ENCODE results near the gene BTF3.
"Not testable (repeated sequence)": the region's sequence is repeated elsewhere in the genome, so short reads cannot be mapped to it uniquely, and the experiment has no call there.

BTF3 gene

DNA sequence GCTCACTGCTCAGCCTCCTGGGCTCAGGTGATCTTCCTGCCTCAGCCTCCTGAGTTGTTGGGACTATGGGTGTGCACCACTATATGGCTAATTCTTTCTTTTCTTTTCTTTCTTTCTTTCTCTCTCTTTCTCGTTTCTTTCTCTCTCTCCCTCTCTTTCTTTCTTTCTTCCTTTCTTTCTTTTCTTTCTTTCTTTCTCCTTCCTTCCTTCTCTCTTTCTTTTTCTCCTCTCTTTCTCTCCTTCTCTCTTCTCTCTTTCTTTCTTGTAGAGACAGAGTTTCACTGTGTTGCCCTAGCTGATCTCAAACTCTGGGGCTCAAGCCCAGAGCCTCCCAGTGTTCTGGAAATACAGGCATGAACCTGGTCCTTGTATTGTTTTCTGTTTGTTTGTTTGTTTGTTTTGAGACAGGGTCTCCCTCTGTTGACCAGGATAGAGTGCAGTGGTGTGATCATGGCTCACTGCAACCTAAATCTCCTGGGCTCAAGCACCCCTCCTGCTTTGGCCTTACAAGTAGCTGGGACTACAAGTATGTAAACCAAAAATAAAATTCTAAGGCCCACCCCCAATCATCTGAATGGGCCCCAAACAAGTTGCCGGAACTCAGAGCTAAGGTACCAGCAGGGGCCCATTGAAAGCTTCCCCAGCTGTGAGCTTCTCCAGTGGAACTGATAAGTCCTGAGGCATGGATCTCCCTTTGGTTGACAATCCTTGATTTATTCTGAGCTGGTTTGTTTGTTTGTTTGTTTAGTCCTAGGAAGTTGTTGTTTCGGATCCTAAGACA, 11.9 kb upstream of the BTF3 start:
- no peak for DNase-seq (ENCODE audit: low spot score)

DNA sequence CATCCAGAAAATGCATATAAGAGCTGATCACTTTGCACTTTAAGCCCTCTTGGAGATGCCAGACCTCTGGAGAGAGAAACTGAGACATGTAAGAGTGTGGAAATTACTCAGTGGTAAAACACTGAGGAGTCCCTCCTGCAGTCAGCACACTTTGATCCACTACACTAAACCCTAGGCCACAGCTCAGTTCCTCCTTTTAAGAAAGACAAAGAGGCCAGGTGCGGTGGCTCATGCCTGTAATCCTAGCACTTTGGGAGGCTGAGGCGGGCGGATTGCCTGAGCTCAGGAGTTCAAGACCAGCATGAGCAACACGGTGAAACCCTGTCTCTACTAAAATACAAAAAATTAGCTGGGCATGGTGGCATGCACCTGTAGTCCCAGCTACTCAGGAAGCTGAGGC, 11.0 kb upstream of the BTF3 start:
- not testable (repeated sequence) for DNase-seq (ENCODE audit: low spot score)

DNA sequence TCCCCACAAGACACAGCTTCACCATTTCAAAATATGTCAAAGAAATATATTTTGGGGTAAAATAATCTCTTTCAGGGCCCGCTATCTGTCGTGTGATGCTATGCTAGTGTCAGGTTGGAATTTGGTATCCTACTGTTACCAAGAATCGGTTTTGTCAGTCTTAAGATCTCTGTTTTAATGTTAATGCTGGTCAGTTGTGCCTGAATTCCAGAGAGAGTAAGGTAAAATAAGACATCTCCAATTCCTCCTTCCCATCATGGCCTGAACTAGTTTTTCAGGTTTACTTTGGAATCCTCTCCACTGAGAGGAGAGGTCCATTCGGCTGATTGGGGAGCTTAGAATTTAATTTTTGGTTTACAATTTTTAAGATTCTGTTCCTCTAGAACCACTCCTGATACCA, 10.4 kb upstream of the BTF3 start:
- DNase-seq (ENCODE audit: low spot score) = no peak

DNA sequence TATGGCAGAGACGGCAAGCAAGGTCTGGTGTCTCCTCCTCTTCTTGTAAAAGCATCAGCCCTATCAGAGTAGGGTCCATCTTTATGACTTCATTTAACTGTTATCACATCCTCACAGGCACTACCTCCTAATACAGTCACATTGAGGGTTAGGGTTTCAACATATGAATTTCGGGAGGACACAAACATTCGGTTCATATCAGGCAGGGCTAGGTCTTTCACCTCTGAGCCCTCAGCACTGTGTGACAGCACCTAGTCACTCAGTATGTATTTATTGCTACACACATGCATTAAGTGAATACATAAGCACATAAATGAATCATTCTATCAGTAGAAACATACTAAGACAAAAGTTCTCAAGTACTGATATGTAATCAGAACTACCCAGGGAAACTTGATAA, 9.4 kb upstream of the BTF3 start:
- no peak for DNase-seq (ENCODE audit: low spot score)

DNA sequence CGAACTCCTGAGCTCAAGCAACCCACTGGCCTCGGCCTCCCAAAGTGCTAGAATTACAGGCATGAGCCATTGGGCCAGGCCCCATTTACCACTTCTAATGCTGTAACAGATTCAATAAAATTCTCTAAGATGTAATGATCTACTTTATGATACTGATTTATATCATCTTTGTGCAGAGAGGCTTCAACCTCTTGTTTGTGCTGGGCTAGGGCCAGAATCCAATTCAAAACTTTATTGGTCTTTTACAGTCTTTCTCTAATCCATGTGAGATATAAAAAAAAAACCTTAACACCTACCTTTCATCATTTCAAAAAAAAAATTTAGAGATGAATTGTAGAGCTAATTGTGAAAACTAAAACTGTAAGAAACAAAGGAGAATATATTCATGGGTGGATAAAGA, 8.2 kb upstream of the BTF3 start:
- DNase-seq (ENCODE audit: low spot score) = no peak

DNA sequence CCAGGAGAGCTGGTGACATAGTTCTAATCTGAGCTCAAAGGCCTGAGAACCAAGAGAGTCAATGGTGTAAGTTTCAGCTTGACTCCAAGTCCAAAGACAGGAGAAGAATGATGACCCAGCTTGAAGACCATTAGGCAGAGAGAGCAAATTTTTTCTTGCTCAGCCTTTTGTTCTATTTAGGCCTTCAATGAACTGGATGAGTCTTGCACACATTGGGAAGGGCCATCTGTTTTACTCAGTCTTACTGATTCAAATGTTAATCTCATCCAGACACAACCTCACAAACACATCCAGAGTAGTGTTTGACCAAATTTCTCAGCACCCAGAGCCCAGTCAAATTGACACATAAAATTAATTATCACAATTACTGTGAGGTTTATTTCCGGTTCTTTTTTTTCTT, 7.1 kb upstream of the BTF3 start:
- DNase-seq (ENCODE audit: low spot score) = no peak

DNA sequence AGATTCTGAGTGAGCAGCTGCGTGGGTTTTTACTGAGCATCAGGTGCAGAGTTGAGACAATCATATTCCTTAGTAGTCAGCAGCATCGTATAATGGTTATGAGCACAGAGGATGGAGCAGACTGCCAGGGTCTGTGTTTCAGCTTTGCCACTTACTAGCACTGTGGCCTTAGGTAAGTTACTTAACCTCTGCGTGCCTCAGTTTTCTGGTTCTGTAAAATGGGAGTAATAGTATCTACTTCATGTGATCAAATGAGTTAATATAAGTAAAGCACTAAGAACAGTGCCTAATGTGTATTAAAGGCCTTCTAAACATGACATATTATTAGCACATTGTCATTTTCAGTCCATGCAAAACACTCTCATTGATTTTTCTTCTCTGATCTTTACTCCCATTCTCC, 4.8 kb upstream of the BTF3 start:
- DNase-seq (ENCODE audit: low spot score) = no peak

DNA sequence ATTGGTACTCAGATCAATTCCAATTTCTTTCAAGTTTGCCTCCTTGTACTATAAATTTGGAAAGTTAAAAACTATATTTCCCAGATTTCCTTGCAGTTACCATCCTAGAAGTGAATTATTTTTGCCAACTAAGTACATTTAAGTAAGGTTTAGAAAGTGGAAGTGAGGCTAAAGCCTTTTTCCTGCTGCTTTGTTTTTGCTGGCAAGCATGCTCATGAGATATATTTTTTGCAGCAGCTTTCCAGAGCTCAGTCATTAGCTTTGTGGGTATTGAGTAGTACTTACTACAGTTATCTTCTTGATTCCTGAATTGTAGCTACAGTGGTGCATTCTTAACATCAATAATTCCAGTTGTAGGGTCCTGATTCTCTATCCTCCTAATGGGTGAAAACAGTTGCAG, 3.5 kb upstream of the BTF3 start:
- DNase-seq (ENCODE audit: low spot score) = no peak

DNA sequence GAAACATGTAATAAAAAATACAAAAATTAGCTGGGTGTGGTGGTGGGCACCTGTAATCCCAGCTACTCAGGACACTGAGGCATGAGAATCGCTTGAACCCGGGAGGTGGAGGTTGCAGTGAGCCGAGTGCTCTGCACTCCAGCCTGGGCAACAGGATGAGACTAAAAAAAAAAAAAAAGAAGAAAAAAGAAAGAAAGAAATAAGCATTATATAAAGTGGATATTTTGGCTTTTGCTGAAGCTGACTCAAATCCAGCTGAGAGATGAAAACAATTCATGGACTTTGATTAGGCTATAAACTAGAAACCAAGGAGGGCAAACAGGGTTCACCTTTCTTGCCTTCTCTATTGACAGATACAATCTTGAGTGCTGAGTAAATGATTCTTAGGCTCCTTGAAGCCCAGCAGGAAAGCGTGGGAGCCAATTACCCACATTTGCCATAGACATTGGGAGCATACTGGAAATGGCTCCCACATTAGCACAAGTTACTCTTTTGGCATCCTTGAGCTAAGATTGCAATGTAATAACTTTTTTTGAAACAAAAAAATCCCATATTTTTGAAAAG, 2.4 kb upstream of the BTF3 start:
- DNase-seq (ENCODE audit: low spot score) = no peak

DNA sequence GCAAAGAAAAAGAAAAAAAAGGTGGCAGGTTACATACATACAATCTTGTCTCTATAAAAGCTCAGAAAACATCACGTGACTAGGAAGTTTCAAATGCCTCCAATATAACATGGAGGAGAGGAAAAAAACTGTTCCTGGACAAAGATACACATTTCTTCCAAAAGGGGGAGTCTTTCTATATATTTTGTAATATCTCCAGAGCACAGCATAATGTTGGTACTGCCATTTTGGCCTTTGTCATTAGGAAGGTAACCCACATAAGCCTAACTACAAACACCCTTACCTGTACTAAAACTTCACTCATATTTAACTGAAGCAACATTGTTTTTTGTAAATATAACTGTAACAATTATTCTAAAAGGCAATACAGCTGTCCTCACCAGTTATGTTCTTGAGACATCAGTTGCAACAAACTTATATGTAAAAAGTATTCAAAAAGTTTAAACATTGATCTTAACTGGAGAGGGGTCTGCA, 1.2 kb upstream of the BTF3 start:
- DNase-seq (ENCODE audit: low spot score) = peak; percentile 78

DNA sequence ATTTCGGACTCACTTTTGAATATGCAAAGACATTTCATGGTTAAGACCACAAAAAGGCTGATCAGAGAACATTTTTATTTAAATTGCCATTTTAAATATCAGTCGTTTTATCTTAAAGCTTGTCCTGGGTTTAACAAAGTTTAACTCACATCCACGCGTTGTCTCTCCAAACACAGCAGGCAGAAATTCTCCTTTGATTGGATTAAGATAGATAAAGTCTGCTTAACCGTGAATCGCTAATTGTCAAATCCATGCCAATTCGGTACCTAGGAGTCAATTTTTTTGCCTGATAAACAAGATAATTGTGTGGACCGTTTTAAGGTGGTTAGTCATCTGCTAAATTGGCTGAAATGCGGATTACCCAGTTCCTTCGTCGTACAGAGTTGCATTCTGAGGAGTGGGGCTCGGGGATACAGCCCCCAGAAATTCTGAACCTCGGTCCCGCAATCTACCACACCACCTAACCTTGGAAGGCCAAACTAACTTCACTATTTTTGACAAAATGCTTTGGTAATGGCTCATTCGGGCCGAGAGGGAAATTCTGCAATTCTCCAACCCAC, 665 bp upstream of the BTF3 start:
- DNase-seq (ENCODE audit: low spot score) = no peak

DNA sequence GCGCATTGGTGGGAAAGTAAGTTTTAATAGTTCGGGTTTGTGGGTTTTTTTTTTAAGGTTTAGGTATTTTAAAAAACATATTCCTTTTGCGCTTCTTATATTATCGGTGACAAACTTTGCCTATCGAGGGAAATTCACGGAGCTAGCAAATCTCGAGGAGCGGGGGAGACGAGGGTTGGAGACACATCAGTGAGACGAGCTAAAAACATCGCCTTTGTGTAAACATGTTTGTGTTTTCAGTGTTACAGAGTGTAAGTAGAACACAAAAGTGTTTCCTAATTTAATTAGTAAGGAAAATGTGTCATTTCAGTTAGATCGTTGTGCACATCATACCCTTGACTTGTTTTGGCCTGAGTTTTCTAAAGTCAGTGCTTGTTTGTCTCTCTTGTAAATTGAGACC, 945 bp downstream of the BTF3 start:
- DNase-seq (ENCODE audit: low spot score) = no peak

DNA sequence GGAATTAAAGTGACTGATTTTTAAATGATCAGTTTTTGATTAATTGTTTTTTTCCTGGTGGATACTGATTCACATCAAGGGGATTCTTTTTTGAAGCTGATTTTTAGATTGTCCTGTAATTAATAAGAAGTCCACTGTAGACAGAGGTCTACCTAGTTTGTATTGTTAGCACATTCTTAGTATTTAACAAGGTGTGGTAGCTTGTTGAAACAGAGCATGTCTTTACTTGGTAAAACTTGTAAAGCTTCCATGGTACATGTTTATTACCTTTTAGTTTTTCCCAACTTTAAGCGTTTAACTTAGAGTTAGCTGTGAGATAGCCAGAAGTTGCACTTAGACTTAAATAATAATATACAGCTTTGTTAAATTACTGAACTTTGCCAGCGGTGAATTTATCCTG, 1.5 kb downstream of the BTF3 start:
- DNase-seq (ENCODE audit: low spot score) = no peak

DNA sequence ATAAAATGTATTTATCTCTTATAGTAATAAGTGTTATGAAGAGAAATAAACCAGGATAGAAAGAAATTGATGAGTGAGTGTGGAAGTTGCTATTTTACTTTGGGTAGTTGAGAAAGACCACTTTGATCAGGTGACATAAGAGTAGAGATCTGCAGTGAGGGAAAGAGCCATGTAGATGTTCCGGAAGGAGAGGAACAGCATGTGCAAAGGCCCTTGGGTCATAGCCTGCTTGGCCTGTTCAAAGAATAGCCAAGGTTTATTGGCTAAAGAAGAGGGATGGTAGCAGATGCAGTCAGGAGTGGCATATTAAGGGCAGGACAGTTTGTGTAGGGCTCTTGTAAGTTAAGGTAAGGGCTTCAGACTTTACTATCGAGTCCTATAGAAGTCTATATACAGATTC, 3.2 kb downstream of the BTF3 start:
- DNase-seq (ENCODE audit: low spot score) = no peak

DNA sequence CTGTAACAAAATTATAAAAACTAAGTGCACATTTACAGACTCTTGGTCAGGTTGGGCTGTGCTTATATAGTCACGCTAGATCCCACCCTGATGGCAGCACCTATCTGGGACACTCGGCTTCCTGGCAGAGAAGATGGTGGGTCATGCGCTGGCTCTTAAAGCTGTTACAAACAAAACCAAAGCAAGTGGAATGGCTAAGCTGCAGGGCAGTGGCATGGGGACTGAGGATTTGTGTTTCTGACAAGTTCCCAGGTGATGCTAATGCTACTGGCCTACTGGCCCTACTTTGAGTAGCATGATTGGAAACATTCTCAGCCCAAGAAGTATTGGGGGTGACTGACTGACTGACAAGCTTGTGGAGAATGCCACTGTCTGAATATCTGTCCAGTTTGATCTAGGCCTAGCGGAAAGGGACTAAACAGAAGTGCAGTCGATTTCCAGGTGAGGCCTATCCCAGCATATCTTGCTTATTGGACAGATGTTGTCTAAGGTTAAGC, 8.3 kb downstream of the BTF3 start:
- DNase-seq (ENCODE audit: low spot score) = no peak

DNA sequence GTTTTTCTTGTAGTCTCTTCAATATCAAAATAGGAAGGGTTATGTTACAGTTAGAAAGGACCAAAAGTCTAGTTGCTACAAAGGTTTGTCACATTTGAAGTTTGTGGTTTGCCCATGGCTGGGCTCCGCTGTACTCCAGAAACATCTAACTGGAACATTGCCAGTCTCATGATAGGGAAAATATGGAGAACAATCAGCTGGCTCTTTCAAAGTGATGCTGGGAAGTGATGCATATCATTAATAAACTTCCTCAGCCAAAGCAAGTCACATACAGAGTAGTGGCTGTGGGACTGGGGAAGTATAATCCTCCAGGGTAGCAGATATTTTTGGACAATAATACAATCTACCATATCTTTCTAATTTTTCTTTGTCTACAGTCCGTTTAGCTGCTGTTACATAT, 8.8 kb downstream of the BTF3 start:
- DNase-seq (ENCODE audit: low spot score) = no peak

DNA sequence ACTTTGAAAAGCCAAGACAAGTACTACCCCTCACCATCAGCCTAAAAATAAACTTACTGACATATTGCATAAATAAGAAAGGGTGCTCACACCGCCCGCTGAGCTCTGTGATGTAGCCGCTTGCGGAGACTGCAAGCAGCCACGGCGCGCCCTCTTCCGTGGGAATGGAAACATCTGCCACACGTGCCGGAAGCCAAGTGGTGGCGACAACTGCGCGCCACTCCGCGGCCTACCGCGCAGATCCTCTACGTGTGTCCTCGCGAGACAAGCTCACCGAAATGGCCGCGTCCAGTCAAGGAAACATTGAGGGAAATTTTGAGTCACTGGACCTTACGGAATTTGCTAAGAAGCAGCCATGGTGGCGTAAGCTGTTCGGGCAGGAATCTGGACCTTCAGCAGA, 10.3 kb downstream of the BTF3 start:
- DNase-seq (ENCODE audit: low spot score) = not testable (repeated sequence)

DNA sequence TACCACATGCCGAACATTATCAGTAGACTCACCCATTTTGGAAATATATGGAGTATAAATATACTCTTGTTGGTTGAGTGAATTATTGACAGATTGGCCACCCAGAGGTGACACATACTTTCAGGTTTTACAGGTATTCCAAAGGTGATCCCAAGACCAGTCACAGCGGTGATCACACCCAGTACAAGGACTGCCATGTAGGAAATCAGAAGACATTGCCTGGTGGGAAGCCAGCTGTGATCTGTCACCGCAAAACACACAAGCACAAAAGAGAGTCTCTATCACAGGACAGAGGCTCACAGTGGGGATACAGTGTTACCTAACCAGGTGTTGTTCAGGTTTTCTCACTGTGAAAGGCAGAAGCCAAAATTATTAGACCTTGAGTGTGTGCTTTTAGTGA, 15.8 kb downstream of the BTF3 start:
- no peak for DNase-seq (ENCODE audit: low spot score)

DNA sequence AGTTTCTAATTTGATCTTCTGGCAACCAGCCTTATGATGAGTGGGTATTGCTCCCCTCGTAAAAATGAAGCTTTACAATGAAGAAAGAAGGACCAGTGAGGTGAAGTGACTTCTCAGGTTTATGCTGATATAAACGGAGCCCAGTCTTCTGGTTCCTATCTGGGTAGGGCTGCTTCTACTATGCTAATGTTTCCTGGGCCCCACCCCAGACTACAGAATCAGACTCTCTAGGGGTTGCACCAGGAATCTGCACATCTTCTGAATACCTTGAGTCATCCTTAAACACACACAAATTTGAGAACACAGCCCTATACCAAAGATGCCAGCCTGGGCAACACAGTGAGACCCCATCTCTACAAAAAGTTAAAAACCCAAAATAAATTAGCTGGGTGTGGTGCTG, 16.2 kb downstream of the BTF3 start:
- DNase-seq (ENCODE audit: low spot score) = no peak

DNA sequence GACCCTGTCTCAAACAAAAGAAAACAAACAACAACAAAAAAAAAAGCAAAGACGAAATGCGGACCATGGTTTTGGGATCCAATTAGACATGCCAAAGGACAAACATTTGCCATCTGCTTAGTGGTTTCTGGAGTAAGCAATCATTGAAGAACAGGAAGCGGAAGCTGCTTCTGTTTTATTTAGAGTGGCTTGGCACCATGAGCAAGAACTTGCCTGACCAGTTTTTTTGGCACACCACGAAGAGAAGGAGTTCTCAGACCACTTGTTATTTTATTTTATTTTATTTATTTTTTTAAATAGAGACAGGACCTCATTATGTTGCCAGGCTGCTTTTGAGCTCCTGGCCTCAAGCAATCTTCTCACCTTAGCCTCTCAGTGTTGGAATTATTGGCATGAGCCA, 17.0 kb downstream of the BTF3 start:
- DNase-seq (ENCODE audit: low spot score) = no peak

DNA sequence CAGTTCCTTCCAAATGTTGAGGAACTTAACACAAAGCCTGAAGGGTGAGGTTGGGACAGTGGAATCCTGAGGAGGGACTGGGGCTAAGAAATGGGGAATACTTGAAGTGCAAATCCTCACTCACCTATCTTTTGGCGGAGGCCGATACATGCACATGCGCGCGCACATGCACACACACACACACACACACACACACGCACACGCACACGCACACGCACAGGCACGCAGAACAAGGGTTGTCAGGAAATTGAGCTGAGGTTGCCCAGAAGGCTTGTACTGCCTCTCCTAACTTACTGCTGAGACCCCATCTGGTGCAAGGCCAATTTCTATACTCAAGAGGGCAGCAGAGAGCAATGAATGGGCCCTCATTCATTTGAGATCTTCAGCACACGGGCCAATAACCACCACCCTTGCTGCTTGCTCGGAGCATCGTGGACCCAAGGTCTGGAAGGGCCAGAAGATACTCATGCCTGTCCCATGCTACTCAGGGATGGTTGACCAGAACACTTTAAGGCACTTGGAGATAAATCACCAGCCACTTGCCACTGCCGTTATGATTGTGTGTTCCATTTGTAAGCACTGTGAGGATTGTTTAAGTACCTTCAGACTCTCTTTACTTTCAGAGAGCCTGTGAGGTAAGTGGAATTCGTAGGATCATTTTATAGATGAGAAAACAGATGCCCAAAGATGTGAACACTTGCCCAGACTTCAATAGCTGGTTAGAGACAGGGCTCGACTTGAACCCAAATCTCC, 21.5 kb downstream of the BTF3 start:
- DNase-seq (ENCODE audit: low spot score) = peak; percentile 83

DNA sequence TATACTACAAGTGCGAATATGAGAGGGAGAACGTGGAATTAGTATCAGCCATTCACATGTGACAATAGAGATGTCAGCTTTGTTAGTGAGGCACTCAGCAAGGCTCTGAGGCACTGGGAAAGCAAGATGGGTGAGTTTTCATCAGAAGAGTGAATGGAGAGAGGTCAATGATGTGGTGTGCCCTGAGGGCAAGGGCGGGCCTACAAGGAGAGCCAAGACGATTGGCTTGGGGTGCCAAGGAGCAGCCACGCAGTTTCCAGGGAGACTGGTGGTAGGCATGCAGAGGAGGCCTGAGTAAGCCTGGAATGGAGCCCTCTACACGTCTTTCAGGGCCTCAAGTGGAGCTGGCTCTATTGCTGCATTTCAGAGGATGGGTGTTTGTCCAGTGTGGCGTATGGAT, 24.7 kb downstream of the BTF3 start:
- no peak for DNase-seq (ENCODE audit: low spot score)

DNA sequence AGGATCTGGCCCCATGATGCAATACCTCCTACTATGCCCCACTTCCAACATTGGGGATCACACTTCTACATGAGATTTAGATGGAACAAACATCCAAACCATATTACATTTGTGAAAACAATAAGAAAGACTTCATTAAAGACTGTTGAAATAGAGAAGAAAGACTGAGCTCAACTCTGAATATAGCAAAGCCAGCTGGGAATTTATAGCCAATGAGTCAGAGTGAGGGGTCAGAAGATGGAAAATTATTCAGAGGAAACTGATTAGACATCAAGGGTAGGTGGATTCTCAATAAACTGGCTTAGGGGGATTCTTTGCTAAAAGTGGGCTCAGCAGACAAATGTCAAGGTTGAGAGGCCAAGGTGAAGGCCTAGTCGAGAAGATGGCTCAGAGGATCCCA, 25.6 kb downstream of the BTF3 start:
- DNase-seq (ENCODE audit: low spot score) = no peak

Data from COLO829 (cell line).